ENCODE data around the gene CYP2E1. TPM values are rescaled to one million over a fixed set of nuclear protein-coding genes. Genes with fewer than 3 reads are reported as not detected.

Gene CYP2E1
- total RNA-seq, 5 donors from 2014 or later (not counting 1 experiment from before 2014, with no cell fraction given) = 2.4 to 4.7 (median 3.3) TPM

GRCh38 chr10:133544506-133544905 is 17.3 kb downstream of the CYP2E1 start:
- peaks cover 0 to 16% of the 10 kb centered on the region in 2 experiments for H3K27me3 ChIP-seq (replicated peaks in 1 of 2; ENCODE audit: control insufficient read depth in 2 of 2, extremely low read depth in 1 of 2, insufficient read depth in 2 of 2, low read length in 1 of 2)
- no peaks in the 10 kb centered on the region for H3K36me3 ChIP-seq (ENCODE audit: control insufficient read depth in 2 of 2, extremely low read depth in 1 of 2, insufficient read depth in 1 of 2, low read length in 1 of 2)
- Mint-ChIP-seq H3K27ac (no peak overlapping the region), H3K27me3 (peaks cover 20 to 35% of the 10 kb centered on the region in 2 donors), H3K4me1 (peaks cover 4 to 15% (median 8%) of the 10 kb centered on the region in 3 donors), H3K36me3 (peaks cover 5% of the 10 kb centered on the region), H3K9me3 (peaks cover 11 to 23% (median 17%) of the 10 kb centered on the region in 3 donors), H3K4me3 (no peak overlapping the region)
- ATAC-seq (replicated peaks in 1 of 4) (no peak), DNase-seq (no peak)
- H3K4me3 ChIP-seq (ENCODE audit: control insufficient read depth in 1 of 2, extremely low read depth in 1 of 2, low read length in 1 of 2) = no peak overlapping the region
- ChIA-PET CTCF (no interaction called here), POLR2A (no interaction called here)
- H3K9me3 ChIP-seq = no peaks in the 10 kb centered on the region
- WGBS (ENCODE audit: insufficient coverage) = 57% methylated on average over 1 of the region's 1 CpG
- no peaks in the 10 kb centered on the region for H3K4me1 ChIP-seq (ENCODE audit: control insufficient read depth in 1 of 2, extremely low read depth in 1 of 2, insufficient read depth in 2 of 2, low read length in 2 of 2)
- no peak overlapping the region for H3K27ac ChIP-seq (ENCODE audit: low read length)

- Mint-ChIP-seq H3K36me3 (no peaks in the 10 kb centered on the region), H3K9me3 (no peaks in the 10 kb centered on the region), H3K4me3 (no peak overlapping the region), H3K27me3 (peaks cover 26 to 38% of the 10 kb centered on the region in 2 donors), H3K4me1 (no peaks in the 10 kb centered on the region), H3K27ac (no peak overlapping the region)
- Histone ChIP-seq H3K9me3 (no peaks in the 10 kb centered on the region), H3K4me3 (ENCODE audit: control insufficient read depth in 1 of 2, extremely low read depth in 1 of 2, low read length in 1 of 2) (no peak overlapping the region), H3K4me1 (ENCODE audit: control insufficient read depth in 1 of 2, extremely low read depth in 1 of 2, insufficient read depth in 2 of 2, low read length in 2 of 2) (no peaks in the 10 kb centered on the region), H3K27me3 (replicated peaks in 1 of 2; ENCODE audit: control insufficient read depth in 2 of 2, extremely low read depth in 1 of 2, insufficient read depth in 2 of 2, low read length in 1 of 2) (peaks cover 0 to 40% of the 10 kb centered on the region in 2 experiments), H3K36me3 (ENCODE audit: control insufficient read depth in 2 of 2, extremely low read depth in 1 of 2, insufficient read depth in 1 of 2, low read length in 1 of 2) (no peaks in the 10 kb centered on the region), H3K27ac (ENCODE audit: low read length) (no peak overlapping the region)
- no peak for DNase-seq
- whole genome bisulfite sequencing (ENCODE audit: insufficient coverage) = 87% methylated on average over 3 of the region's 4 CpGs
- ChIA-PET CTCF (no interaction called here), POLR2A (no interaction called here)
- ATAC-seq (replicated peaks in 1 of 4) = no peak
Measured at GRCh38 chr10:133554600-133554999, 27.4 kb downstream of the CYP2E1 start.

GRCh38 chr10:133555521-133555920 is 28.4 kb downstream of the CYP2E1 start:
- Histone ChIP-seq H3K4me3 (ENCODE audit: control insufficient read depth in 1 of 2, extremely low read depth in 1 of 2, low read length in 1 of 2) (no peak overlapping the region), H3K36me3 (ENCODE audit: control insufficient read depth in 2 of 2, extremely low read depth in 1 of 2, insufficient read depth in 1 of 2, low read length in 1 of 2) (no peaks in the 10 kb centered on the region), H3K4me1 (ENCODE audit: control insufficient read depth in 1 of 2, extremely low read depth in 1 of 2, insufficient read depth in 2 of 2, low read length in 2 of 2) (no peaks in the 10 kb centered on the region), H3K27me3 (replicated peaks in 1 of 2; ENCODE audit: control insufficient read depth in 2 of 2, extremely low read depth in 1 of 2, insufficient read depth in 2 of 2, low read length in 1 of 2) (peaks cover 0 to 35% of the 10 kb centered on the region in 2 experiments), H3K27ac (ENCODE audit: low read length) (no peak overlapping the region), H3K9me3 (no peaks in the 10 kb centered on the region)
- ATAC-seq (replicated peaks in 1 of 4) (no peak), DNase-seq (no peak)
- no peak overlapping the region for H3K27ac Mint-ChIP-seq
- no peaks in the 10 kb centered on the region for H3K9me3 Mint-ChIP-seq
- H3K27me3 Mint-ChIP-seq = peaks cover 20 to 34% of the 10 kb centered on the region in 2 donors
- H3K36me3 Mint-ChIP-seq = no peaks in the 10 kb centered on the region
- POLR2A ChIA-PET = no interaction called here
- no peak overlapping the region for H3K4me3 Mint-ChIP-seq
- CTCF ChIA-PET = no interaction called here
- H3K4me1 Mint-ChIP-seq = no peaks in the 10 kb centered on the region
- 66% methylated on average over 7 of the region's 8 CpGs for WGBS (ENCODE audit: insufficient coverage)

- H3K4me1 Mint-ChIP-seq = no peaks in the 10 kb centered on the region
- H3K9me3 ChIP-seq = no peaks in the 10 kb centered on the region
- H3K36me3 ChIP-seq (ENCODE audit: control insufficient read depth in 2 of 2, extremely low read depth in 1 of 2, insufficient read depth in 1 of 2, low read length in 1 of 2) = no peaks in the 10 kb centered on the region
- H3K27me3 ChIP-seq (replicated peaks in 1 of 2; ENCODE audit: control insufficient read depth in 2 of 2, extremely low read depth in 1 of 2, insufficient read depth in 2 of 2, low read length in 1 of 2) = peaks cover 0 to 35% of the 10 kb centered on the region in 2 experiments
- no peaks in the 10 kb centered on the region for H3K9me3 Mint-ChIP-seq
- 23% methylated on average over 1 of the region's 3 CpGs for WGBS (ENCODE audit: insufficient coverage)
- no peak overlapping the region for H3K4me3 ChIP-seq (ENCODE audit: control insufficient read depth in 1 of 2, extremely low read depth in 1 of 2, low read length in 1 of 2)
- DNase-seq = no peak
- no peak for ATAC-seq (replicated peaks in 1 of 4)
- H3K36me3 Mint-ChIP-seq = no peaks in the 10 kb centered on the region
- POLR2A ChIA-PET = no interaction called here
- H3K4me3 Mint-ChIP-seq = no peak overlapping the region
- no peaks in the 10 kb centered on the region for H3K4me1 ChIP-seq (ENCODE audit: control insufficient read depth in 1 of 2, extremely low read depth in 1 of 2, insufficient read depth in 2 of 2, low read length in 2 of 2)
- peaks cover 18 to 33% of the 10 kb centered on the region in 2 donors for H3K27me3 Mint-ChIP-seq
- H3K27ac Mint-ChIP-seq = no peak overlapping the region
- H3K27ac ChIP-seq (ENCODE audit: low read length) = no peak overlapping the region
- CTCF ChIA-PET = no interaction called here
Measured at GRCh38 chr10:133557381-133557780, 30.2 kb downstream of the CYP2E1 start.

- Histone ChIP-seq H3K4me3 (ENCODE audit: control insufficient read depth in 1 of 2, extremely low read depth in 1 of 2, low read length in 1 of 2) (no peak overlapping the region), H3K27me3 (replicated peaks in 1 of 2; ENCODE audit: control insufficient read depth in 2 of 2, extremely low read depth in 1 of 2, insufficient read depth in 2 of 2, low read length in 1 of 2) (peaks cover 0 to 39% of the 10 kb centered on the region in 2 experiments), H3K9me3 (no peaks in the 10 kb centered on the region), H3K27ac (ENCODE audit: low read length) (no peak overlapping the region), H3K36me3 (ENCODE audit: control insufficient read depth in 2 of 2, extremely low read depth in 1 of 2, insufficient read depth in 1 of 2, low read length in 1 of 2) (no peaks in the 10 kb centered on the region), H3K4me1 (ENCODE audit: control insufficient read depth in 1 of 2, extremely low read depth in 1 of 2, insufficient read depth in 2 of 2, low read length in 2 of 2) (no peaks in the 10 kb centered on the region)
- Mint-ChIP-seq H3K4me3 (no peak overlapping the region), H3K27me3 (peaks cover 18 to 36% of the 10 kb centered on the region in 2 donors), H3K9me3 (no peaks in the 10 kb centered on the region), H3K4me1 (no peaks in the 10 kb centered on the region), H3K36me3 (no peaks in the 10 kb centered on the region), H3K27ac (no peak overlapping the region)
- 85% methylated on average over 11 of the region's 11 CpGs for WGBS (ENCODE audit: insufficient coverage)
- ChIA-PET POLR2A (no interaction called here), CTCF (no interaction called here)
- ATAC-seq (replicated peaks in 1 of 4) = no peak
- no peak for DNase-seq
Measured at GRCh38 chr10:133559216-133559615, 32.1 kb downstream of the CYP2E1 start.

- Mint-ChIP-seq H3K36me3 (no peaks in the 10 kb centered on the region), H3K4me1 (peaks cover 0 to under 1% (median 0%) of the 10 kb centered on the region in 3 donors), H3K9me3 (peaks cover 0 to 6% (median 0%) of the 10 kb centered on the region in 3 donors), H3K27ac (no peak overlapping the region), H3K4me3 (no peak overlapping the region), H3K27me3 (peaks cover 15 to 16% of the 10 kb centered on the region in 2 donors)
- WGBS (ENCODE audit: insufficient coverage) = 95% methylated on average over 9 of the region's 12 CpGs
- DNase-seq = no peak
- Histone ChIP-seq H3K4me3 (ENCODE audit: control insufficient read depth in 1 of 2, extremely low read depth in 1 of 2, low read length in 1 of 2) (no peak overlapping the region), H3K4me1 (ENCODE audit: control insufficient read depth in 1 of 2, extremely low read depth in 1 of 2, insufficient read depth in 2 of 2, low read length in 2 of 2) (no peaks in the 10 kb centered on the region), H3K27ac (ENCODE audit: low read length) (no peak overlapping the region), H3K36me3 (ENCODE audit: control insufficient read depth in 2 of 2, extremely low read depth in 1 of 2, insufficient read depth in 1 of 2, low read length in 1 of 2) (no peaks in the 10 kb centered on the region), H3K27me3 (replicated peaks in 1 of 2; ENCODE audit: control insufficient read depth in 2 of 2, extremely low read depth in 1 of 2, insufficient read depth in 2 of 2, low read length in 1 of 2) (peaks cover 0 to 31% of the 10 kb centered on the region in 2 experiments), H3K9me3 (no peaks in the 10 kb centered on the region)
- no peak for ATAC-seq (replicated peaks in 1 of 4)
- POLR2A ChIA-PET = no interaction called here
- CTCF ChIA-PET = no interaction called here
Measured at GRCh38 chr10:133564816-133565215, 37.7 kb downstream of the CYP2E1 start.

Data from T-cell (primary cell).